GM12891 (cell line): ENCODE measurements around the gene ZGPAT.

Source experiments
- PAX5 ChIP-seq: IDR thresholded peaks from 2 replicates; pipeline ENCODE4 v1.6.1; 2011; ENCODE audit warnings: low read length, moderate library complexity, mild to moderate bottlenecking; ENCODE audit not compliant: insufficient read depth, severe bottlenecking
- POLR2A ChIP-seq: IDR thresholded peaks from 2 replicates; pipeline ENCODE4 v1.6.1; 2011; ENCODE audit warnings: low read depth, low read length, control low read depth
- POLR2AphosphoS5 ChIP-seq: IDR thresholded peaks from 2 replicates; pipeline ENCODE4 v1.6.1; 2011; ENCODE audit warnings: low read depth, low read length, control low read depth
- POU2F2 ChIP-seq: IDR thresholded peaks from 2 replicates; pipeline ENCODE4 v1.6.1; 2011; ENCODE audit warnings: low read depth, mild to moderate bottlenecking, control low read depth, low read length, moderate library complexity
- SPI1 ChIP-seq: IDR thresholded peaks from 2 replicates; pipeline ENCODE4 v1.6.1; 2011; ENCODE audit warnings: low read depth, low read length, control low read depth
- TAF1 ChIP-seq: IDR thresholded peaks from 2 replicates; pipeline ENCODE4 v1.6.1; 2011; ENCODE audit warnings: low read depth, low read length, control low read depth

- no peak for TF ChIP-seq POLR2A
- no peak for TF ChIP-seq TAF1
- TF ChIP-seq POLR2AphosphoS5 = peak; percentile 42; the same call in 1 of the 2 replicates
- TF ChIP-seq SPI1 = no peak
- no peak for TF ChIP-seq PAX5
- no peak for TF ChIP-seq POU2F2
Measured at GRCh38 chr20:63702751-63703470, 4.9 kb upstream of the ZGPAT start.
